SU-DHL-6 (cell line): ENCODE results near the gene FANCD2.

Source experiments
- H2AFZ ChIP-seq: fragments of 200-600 bp; sonication (generic); 2 replicates; pipeline ENCODE4 v1.6.1; 2014; ENCODE audit warnings: low read depth, mild to moderate bottlenecking, moderate library complexity, mixed read lengths, antibody characterized with exemption, low read length; ENCODE audit not compliant: severe bottlenecking
- H3F3A ChIP-seq: fragments of 200-600 bp; shearing (Covaris generic); 2 replicates; pipeline ENCODE4 v1.6.0; 2016; ENCODE audit warnings: antibody characterized with exemption, mild to moderate bottlenecking; ENCODE audit not compliant: insufficient read depth
- H3K27ac ChIP-seq: fragments of 200-600 bp; sonication (generic); 2 replicates; pipeline ENCODE4 v1.5.1; 2016; ENCODE audit warnings: low read depth, mild to moderate bottlenecking, low read length, moderate library complexity, mixed read lengths
- H3K27me3 ChIP-seq: fragments of 200-600 bp; sonication (generic), shearing (Covaris generic); 2 replicates; pipeline ENCODE4 v1.6.0; 2014; ENCODE audit warnings: mild to moderate bottlenecking, low read length
- H3K36me3 ChIP-seq: fragments of 200-600 bp; sonication (generic); 2 replicates; pipeline ENCODE4 v1.6.1; 2014; ENCODE audit warnings: mild to moderate bottlenecking, low read length, mixed read lengths
- H3K4me2 ChIP-seq: fragments of 300-600, 200-600 bp; shearing (Covaris generic), sonication (generic); 2 replicates; pipeline ENCODE4 v1.6.0; 2014; ENCODE audit warnings: low read length, low read depth, mild to moderate bottlenecking; ENCODE audit not compliant: poor library complexity, severe bottlenecking
- H3K4me3 ChIP-seq: fragments of 200-600 bp; sonication (generic); 2 replicates; pipeline ENCODE4 v1.5.1; 2014; ENCODE audit warnings: antibody characterized with exemption, low read length, mild to moderate bottlenecking, mixed read lengths; ENCODE audit not compliant: insufficient read depth, poor library complexity, severe bottlenecking
- H3K79me2 ChIP-seq: fragments of 200-600 bp; sonication (generic); 2 replicates; pipeline ENCODE4 v1.6.1; 2014; ENCODE audit warnings: mild to moderate bottlenecking, low read length, moderate library complexity; ENCODE audit not compliant: insufficient read depth
- H3K9ac ChIP-seq: fragments of 200-600 bp; sonication (generic); 2 replicates; pipeline ENCODE4 v1.7.0; 2014; ENCODE audit warnings: mild to moderate bottlenecking, low read length
- H3K9me2 ChIP-seq: fragments of 200-600 bp; sonication (generic); replicated peaks from 2 replicates; pipeline ENCODE4 v1.6.1; 2014; ENCODE audit warnings: low read length; ENCODE audit not compliant: insufficient read depth
- H3K9me3 ChIP-seq: fragments of 200-600 bp; sonication (generic); 2 replicates; pipeline ENCODE4 v1.6.1; 2014; ENCODE audit warnings: low read length, mixed read lengths; ENCODE audit not compliant: insufficient read depth
- H4K20me1 ChIP-seq: fragments of 200-600 bp; sonication (generic); 2 replicates; pipeline ENCODE4 v1.6.1; 2014; ENCODE audit warnings: low read depth, mild to moderate bottlenecking, antibody characterized with exemption, low read length, moderate library complexity, mixed read lengths
- EZH2phosphoT487 ChIP-seq: fragments of 200-600 bp; sonication (generic), shearing (Covaris generic); conservative IDR thresholded peaks from 2 replicates; pipeline ENCODE4 v1.6.1; 2018; ENCODE audit warnings: mild to moderate bottlenecking, antibody characterized with exemption, low read length, moderate library complexity, mixed read lengths
- TF ChIP-seq, protein P1 (sequence below): fragments of 200-600 bp; sonication (generic); IDR thresholded peaks from one replicate; pipeline ENCODE4 v1.5.1; 2017; ENCODE audit warnings: antibody characterized with exemption, mild to moderate bottlenecking, low read length, moderate library complexity; ENCODE audit not compliant: insufficient read depth, poor library complexity, severe bottlenecking

FANCD2 gene

DNA sequence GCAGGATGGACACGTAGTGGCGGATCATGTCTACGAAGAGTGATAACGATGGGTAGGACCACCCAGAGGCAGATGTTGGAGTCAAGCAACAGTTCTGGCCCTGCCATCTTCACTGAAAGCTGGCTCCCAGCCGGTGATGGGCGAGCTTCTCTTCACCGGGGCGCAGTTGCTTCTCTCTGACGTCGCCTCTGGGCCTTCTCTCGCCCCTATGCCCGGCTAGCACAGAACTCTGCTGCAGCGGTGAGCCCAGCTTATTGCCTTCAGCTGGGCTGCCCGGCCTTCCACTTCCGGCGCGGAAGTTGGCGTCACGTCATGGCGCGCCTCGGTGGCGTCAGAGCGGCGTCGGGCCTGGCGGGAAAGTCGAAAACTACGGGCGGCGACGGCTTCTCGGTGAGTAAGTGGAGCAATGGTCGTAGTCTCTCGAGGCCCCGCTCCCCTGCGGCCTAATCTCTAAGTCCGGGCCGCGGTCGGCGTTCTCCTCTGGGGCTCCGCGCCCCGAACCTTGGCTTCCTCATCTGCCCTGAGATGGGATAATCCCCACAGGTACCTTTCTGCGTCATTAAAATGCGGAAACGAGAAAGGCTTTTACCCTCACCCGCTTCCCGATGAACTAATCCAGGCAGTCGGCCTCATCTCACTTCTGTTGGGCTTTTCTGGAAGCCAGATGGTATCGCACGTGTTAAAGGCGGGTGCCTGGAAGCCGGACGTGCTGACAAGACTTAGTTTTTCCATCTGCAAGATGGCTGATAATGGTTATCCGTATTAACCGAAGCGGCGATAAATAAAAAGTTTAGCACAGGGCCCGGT lies at the start of gene FANCD2:
Gene FANCD2 (plus strand): TSS at position 354 of the 807 bp plus-strand sequence. CDS start 2,221 bp downstream, outside the sequence.
- H3K36me3 ChIP-seq, result 0 out of 2 replicates have a peak, but pooled peaks cover 5% of the 10 kb centered on the region
- H3F3A ChIP-seq, result no peaks in the 10 kb centered on the region
- H3K79me2 ChIP-seq, result peaks cover 68% of the 10 kb centered on the region
- H3K9ac ChIP-seq, result peak within 1 kb of the TSS; percentile 88
- no peaks in the 10 kb centered on the region for H4K20me1 ChIP-seq
- peak within 1 kb of the TSS; percentile 87 for H2AFZ ChIP-seq
- H3K4me3 ChIP-seq, result peak within 1 kb of the TSS; percentile 83
- no peaks in the 10 kb centered on the region for H3K9me3 ChIP-seq
- no peaks in the 10 kb centered on the region for H3K9me2 ChIP-seq
- peak within 1 kb of the TSS; percentile 77 for H3K27ac ChIP-seq
- H3K4me2 ChIP-seq, result peak within 1 kb of the TSS; percentile 93
- no peaks in the 10 kb centered on the region for H3K27me3 ChIP-seq
- TF ChIP-seq, protein P1, sequence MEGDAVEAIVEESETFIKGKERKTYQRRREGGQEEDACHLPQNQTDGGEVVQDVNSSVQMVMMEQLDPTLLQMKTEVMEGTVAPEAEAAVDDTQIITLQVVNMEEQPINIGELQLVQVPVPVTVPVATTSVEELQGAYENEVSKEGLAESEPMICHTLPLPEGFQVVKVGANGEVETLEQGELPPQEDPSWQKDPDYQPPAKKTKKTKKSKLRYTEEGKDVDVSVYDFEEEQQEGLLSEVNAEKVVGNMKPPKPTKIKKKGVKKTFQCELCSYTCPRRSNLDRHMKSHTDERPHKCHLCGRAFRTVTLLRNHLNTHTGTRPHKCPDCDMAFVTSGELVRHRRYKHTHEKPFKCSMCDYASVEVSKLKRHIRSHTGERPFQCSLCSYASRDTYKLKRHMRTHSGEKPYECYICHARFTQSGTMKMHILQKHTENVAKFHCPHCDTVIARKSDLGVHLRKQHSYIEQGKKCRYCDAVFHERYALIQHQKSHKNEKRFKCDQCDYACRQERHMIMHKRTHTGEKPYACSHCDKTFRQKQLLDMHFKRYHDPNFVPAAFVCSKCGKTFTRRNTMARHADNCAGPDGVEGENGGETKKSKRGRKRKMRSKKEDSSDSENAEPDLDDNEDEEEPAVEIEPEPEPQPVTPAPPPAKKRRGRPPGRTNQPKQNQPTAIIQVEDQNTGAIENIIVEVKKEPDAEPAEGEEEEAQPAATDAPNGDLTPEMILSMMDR, result no peak
- no peak for TF ChIP-seq EZH2phosphoT487

DNA sequence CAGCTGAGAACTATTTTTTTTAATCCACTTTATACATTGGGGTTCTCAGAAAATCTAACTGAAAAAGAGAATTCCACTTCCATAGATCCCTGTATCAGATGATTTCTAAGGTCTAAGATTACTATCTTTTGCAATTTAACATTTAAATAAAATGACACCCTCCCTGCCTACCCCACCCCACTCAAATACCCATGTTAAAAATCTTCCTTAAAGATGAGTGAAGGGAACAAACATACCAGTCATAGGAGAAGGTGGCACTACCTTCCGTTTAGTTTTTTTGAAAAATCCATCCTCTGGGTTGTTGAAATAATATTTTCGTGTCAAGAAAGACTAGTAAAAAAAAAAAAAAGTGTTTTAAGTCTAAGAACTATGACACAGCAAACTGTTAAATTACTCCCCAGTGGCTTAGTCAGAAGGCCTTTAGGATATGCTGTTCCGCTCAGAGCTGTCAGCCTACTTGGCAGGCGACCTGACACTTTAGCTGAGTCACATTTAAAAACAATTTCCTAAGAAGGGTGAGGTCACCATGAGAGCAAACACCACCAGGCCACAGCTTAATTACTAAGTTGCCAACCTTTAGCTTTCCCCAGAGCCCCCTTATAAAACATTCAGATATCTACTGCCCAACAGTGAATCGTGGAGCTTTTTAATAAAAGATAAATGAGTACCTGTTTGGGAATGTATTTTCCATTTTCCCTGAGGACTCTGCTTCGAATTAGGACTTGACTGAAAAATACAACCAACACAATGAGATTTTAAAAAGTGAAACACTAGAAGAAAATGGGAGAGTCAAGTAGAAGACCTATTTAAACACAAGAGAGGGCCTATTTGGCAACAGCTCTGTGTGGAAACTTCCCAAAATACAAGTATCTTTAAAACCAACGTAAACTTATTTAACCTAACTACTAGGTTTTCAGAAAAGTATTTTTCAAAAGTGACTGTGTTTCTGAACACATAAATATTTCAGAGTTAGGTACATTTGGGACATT lies 49.2 kb upstream of the FANCD2 start:
- no peaks in the 10 kb centered on the region for H4K20me1 ChIP-seq
- no peak overlapping the region for H3K4me2 ChIP-seq
- H3K9ac ChIP-seq, result no peak overlapping the region
- no peaks in the 10 kb centered on the region for H3K36me3 ChIP-seq
- no peaks in the 10 kb centered on the region for H3K9me3 ChIP-seq
- no peaks in the 10 kb centered on the region for H3K27me3 ChIP-seq
- TF ChIP-seq, protein P1, result no peak
- no peak for TF ChIP-seq EZH2phosphoT487
- no peaks in the 10 kb centered on the region for H3K79me2 ChIP-seq
- no peak overlapping the region for H3K4me3 ChIP-seq
- no peaks in the 10 kb centered on the region for H3K9me2 ChIP-seq
- no peak overlapping the region for H3K27ac ChIP-seq
- H2AFZ ChIP-seq, result no peak overlapping the region
- 0 out of 2 replicates have a peak, but pooled peaks cover 2% of the 10 kb centered on the region for H3F3A ChIP-seq

DNA sequence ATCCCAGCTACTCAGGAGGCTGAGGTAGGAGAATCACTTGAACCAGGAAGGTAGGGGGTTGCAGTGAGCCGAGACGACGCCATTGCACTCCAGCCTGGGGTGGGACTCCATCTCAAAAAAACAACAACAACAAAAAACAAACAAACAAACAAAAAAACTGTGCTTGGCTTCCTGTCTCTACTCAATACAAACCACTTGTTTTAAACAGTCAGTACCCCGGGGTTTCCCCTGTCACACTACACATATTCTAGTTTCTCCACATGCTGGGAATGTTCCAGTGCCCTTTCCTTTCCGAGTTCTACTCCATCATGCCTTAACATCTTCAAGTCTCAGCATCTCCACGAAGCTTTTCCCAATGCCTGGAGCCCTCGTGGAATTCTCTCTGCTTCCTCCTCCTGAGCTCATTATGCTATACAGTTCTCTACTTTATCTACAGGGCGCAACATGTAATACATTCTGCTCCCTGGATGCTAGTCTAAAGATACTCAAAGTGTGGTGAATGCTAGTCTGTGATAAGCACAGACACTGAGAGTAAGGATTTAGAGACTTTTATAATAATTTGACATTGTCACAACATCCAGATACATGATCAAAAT lies 47.4 kb upstream of the FANCD2 start:
- H3K79me2 ChIP-seq, result peaks cover 13% of the 10 kb centered on the region; the same call in 1 of the 2 replicates
- no peaks in the 10 kb centered on the region for H3F3A ChIP-seq
- no peaks in the 10 kb centered on the region for H4K20me1 ChIP-seq
- no peaks in the 10 kb centered on the region for H3K9me3 ChIP-seq
- H3K4me2 ChIP-seq, result no peak overlapping the region
- H3K36me3 ChIP-seq, result no peaks in the 10 kb centered on the region
- no peaks in the 10 kb centered on the region for H3K27me3 ChIP-seq
- no peak overlapping the region for H3K9ac ChIP-seq
- no peak overlapping the region for H3K27ac ChIP-seq
- no peak for TF ChIP-seq EZH2phosphoT487
- TF ChIP-seq, protein P1, result no peak
- no peak overlapping the region for H3K4me3 ChIP-seq
- H2AFZ ChIP-seq, result no peak overlapping the region
- H3K9me2 ChIP-seq, result no peaks in the 10 kb centered on the region
